Liver (tissue), 9 donors: ENCODE measurements around the gene MEGF10. TPM values are rescaled to one million over a fixed set of nuclear protein-coding genes. Genes with fewer than 3 reads are reported as not detected.

ENCODE experiments used
- DNase-seq: peaks from one replicate; pipeline ENCODE4 v3.0.0-alpha.2; 2017; ENCODE audit warnings: low spot score
- H3K27ac ChIP-seq, 2 donors: one replicate each; pipeline ENCODE4 v1.7.0; 2013; ENCODE audit warnings: inconsistent platforms in 2 of 2, low read length in 2 of 2, control low read depth in 1 of 2, low read depth in 1 of 2, mild to moderate bottlenecking in 1 of 2
- H3K27me3 ChIP-seq, 4 donors: one replicate each; pipeline versions ENCODE4 v1.6.1 to v1.7.0; 2013; ENCODE audit warnings: low read length in 3 of 4, inconsistent platforms in 1 of 4, mild to moderate bottlenecking in 1 of 4, moderate library complexity in 1 of 4; ENCODE audit not compliant: control insufficient read depth in 4 of 4, insufficient read depth in 4 of 4
- H3K36me3 ChIP-seq, 4 donors: one replicate each; pipeline versions ENCODE4 v1.6.1 to v1.7.0; 2013; ENCODE audit warnings: low read length in 3 of 4, mild to moderate bottlenecking in 3 of 4, low read depth in 1 of 4, moderate library complexity in 1 of 4; ENCODE audit not compliant: control insufficient read depth in 4 of 4, insufficient read depth in 3 of 4
- H3K4me1 ChIP-seq, 4 donors: one replicate each; pipeline versions ENCODE4 v1.6.1 to v1.7.0; 2013; ENCODE audit warnings: low read length in 3 of 4, mild to moderate bottlenecking in 3 of 4, moderate library complexity in 1 of 4; ENCODE audit not compliant: control insufficient read depth in 4 of 4, insufficient read depth in 4 of 4
- H3K4me3 ChIP-seq, 3 donors: one replicate each; pipeline versions ENCODE4 v1.6.1 to v1.7.0; 2013; ENCODE audit warnings: low read length in 3 of 3, control low read depth in 1 of 3, low read depth in 1 of 3, mild to moderate bottlenecking in 1 of 3
- H3K9ac ChIP-seq, 2 donors: one replicate each; pipeline ENCODE4 v1.7.0; 2013; ENCODE audit warnings: low read length in 2 of 2, mild to moderate bottlenecking in 2 of 2, moderate library complexity in 2 of 2, control low read depth in 1 of 2, low read depth in 1 of 2
- H3K9me3 ChIP-seq, 4 donors: one replicate each; pipeline versions ENCODE4 v1.6.1 to v1.7.0; 2013; ENCODE audit warnings: low read length in 3 of 4; ENCODE audit not compliant: control insufficient read depth in 4 of 4
- EGR1 ChIP-seq, 2 donors: IDR thresholded peaks; 2 replicates each; pipeline ENCODE4 v1.6.1; 2016 to 2018; ENCODE audit warnings: antibody characterized with exemption in 2 of 2, low read depth in 2 of 2
- FOXA1 ChIP-seq: IDR thresholded peaks from 2 replicates; pipeline ENCODE4 v1.6.1; 2016; ENCODE audit warnings: antibody characterized with exemption
- FOXA2 ChIP-seq: IDR thresholded peaks from 2 replicates; pipeline ENCODE4 v1.6.1; 2016; ENCODE audit warnings: antibody characterized with exemption
- GABPA ChIP-seq, 2 donors: IDR thresholded peaks in 1 of 2; conservative IDR thresholded peaks in 1 of 2; 2 replicates each; pipeline ENCODE4 v1.6.1; 2016; ENCODE audit warnings: antibody characterized with exemption in 2 of 2, mild to moderate bottlenecking in 1 of 2, moderate library complexity in 1 of 2
- HNF4A ChIP-seq, 2 donors: conservative IDR thresholded peaks; 2 replicates each; pipeline ENCODE4 v1.6.1; 2016; ENCODE audit warnings: antibody characterized with exemption in 2 of 2, mild to moderate bottlenecking in 2 of 2
- HNF4G ChIP-seq: IDR thresholded peaks from 2 replicates; pipeline ENCODE4 v1.6.1; 2016; ENCODE audit warnings: antibody characterized with exemption
- JUND ChIP-seq, 2 donors: IDR thresholded peaks; 2 replicates each; pipeline ENCODE4 v1.6.1; 2016; ENCODE audit warnings: antibody characterized with exemption in 2 of 2
- NR2F2 ChIP-seq: IDR thresholded peaks from 2 replicates; pipeline ENCODE4 v1.6.1; 2016; ENCODE audit warnings: antibody characterized with exemption
- RAD21 ChIP-seq, 2 donors: IDR thresholded peaks; 2 replicates each; pipeline ENCODE4 v1.6.1; 2016; ENCODE audit warnings: antibody characterized with exemption in 2 of 2, mild to moderate bottlenecking in 2 of 2
- RXRA ChIP-seq, 2 donors: IDR thresholded peaks; 2 replicates each; pipeline ENCODE4 v1.6.1; 2017 to 2018; ENCODE audit warnings: antibody characterized with exemption in 2 of 2, mild to moderate bottlenecking in 1 of 2
- SP1 ChIP-seq: IDR thresholded peaks from 2 replicates; pipeline ENCODE4 v1.6.1; 2018; ENCODE audit warnings: antibody characterized with exemption, mild to moderate bottlenecking
- TAF1 ChIP-seq: conservative IDR thresholded peaks from 2 replicates; pipeline ENCODE4 v1.6.1; 2016; ENCODE audit warnings: antibody characterized with exemption, mild to moderate bottlenecking
- YY1 ChIP-seq: IDR thresholded peaks from 2 replicates; pipeline ENCODE4 v1.6.1; 2016; ENCODE audit warnings: antibody characterized with exemption, mild to moderate bottlenecking
- WGBS: extraction: QIAGEN DNeasy Blood & Tissue Kit; methylation state at CpG from one replicate; pipeline ENCODE4 v1.1.7; 2013; 5-methylcytosine and 5-hydroxymethylcytosine counted together
- polyA plus RNA-seq, 2 donors: library from polyadenylated mRNA; stranded (reverse) in 1 of 2; unstranded in 1 of 2; fragments of 200-250 nt in 1 of 2; fragments of >200 nt in 1 of 2; fragmentation: Nextera tagmentation in 1 of 2; extraction: Ambion mirVana in 1 of 2; gene quantifications; one replicate each; pipeline versions ENCODE4 v1.2.1 to v1.2.3, GENCODE V29; 2013 to 2015
- total RNA-seq, 2 donors: library from RNA; depleted of rRNA; stranded (reverse); fragments of >200 nt; gene quantifications; one replicate each; pipeline ENCODE4 v1.2.3, GENCODE V29; 2014
- TF ChIP-seq, protein P1 (sequence below): IDR thresholded peaks from 2 replicates; pipeline ENCODE4 v1.6.1; 2016; ENCODE audit warnings: antibody characterized with exemption, mild to moderate bottlenecking
- TF ChIP-seq, protein P2 (sequence below): IDR thresholded peaks from 2 replicates; pipeline ENCODE4 v1.6.1; 2016; ENCODE audit warnings: antibody characterized with exemption
- TF ChIP-seq, protein P3 (sequence below): IDR thresholded peaks from 2 replicates; pipeline ENCODE4 v1.6.1; 2016; ENCODE audit warnings: antibody characterized with exemption
- TF ChIP-seq, protein P4 (sequence below): fragments of 150-350 bp; IDR thresholded peaks from 2 replicates; pipeline ENCODE4 v1.5.1; 2017; ENCODE audit warnings: improper control_type of control experiment, low read depth, low read length; ENCODE audit not compliant: missing input control
- donor health status: healthy.
- donor health status: healthy.
- donor health status: healthy.
- donor health status: healthy.
- donor health status: healthy.

The MEGF10 gene
- total and polyA plus RNA-seq, 4 donors: 0.05 to 1.0 (median 0.33) TPM; not detected in 1

DNA sequence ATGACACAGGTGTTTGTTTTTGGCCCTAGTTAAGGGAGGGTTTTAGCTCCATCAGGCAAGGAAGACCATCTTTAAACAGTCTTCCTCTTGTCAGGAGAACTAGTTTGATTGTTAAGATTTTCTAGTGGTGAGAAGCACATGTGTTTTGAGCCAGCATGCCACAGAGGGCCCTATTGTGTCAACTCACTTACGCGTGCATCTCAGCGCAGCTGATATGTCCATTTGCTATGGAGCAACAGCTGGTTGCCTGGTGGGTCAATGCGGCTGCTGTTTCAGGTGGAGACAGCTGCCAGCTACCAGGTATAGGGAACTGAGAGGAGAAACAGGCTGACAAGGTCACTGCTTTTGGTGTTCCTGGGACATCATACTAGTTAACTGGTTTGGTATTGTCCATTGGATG, 126.3 kb downstream of the MEGF10 start:
- 97% methylated on average over 4 of the region's 4 CpGs for WGBS
- TF ChIP-seq, protein P1, sequence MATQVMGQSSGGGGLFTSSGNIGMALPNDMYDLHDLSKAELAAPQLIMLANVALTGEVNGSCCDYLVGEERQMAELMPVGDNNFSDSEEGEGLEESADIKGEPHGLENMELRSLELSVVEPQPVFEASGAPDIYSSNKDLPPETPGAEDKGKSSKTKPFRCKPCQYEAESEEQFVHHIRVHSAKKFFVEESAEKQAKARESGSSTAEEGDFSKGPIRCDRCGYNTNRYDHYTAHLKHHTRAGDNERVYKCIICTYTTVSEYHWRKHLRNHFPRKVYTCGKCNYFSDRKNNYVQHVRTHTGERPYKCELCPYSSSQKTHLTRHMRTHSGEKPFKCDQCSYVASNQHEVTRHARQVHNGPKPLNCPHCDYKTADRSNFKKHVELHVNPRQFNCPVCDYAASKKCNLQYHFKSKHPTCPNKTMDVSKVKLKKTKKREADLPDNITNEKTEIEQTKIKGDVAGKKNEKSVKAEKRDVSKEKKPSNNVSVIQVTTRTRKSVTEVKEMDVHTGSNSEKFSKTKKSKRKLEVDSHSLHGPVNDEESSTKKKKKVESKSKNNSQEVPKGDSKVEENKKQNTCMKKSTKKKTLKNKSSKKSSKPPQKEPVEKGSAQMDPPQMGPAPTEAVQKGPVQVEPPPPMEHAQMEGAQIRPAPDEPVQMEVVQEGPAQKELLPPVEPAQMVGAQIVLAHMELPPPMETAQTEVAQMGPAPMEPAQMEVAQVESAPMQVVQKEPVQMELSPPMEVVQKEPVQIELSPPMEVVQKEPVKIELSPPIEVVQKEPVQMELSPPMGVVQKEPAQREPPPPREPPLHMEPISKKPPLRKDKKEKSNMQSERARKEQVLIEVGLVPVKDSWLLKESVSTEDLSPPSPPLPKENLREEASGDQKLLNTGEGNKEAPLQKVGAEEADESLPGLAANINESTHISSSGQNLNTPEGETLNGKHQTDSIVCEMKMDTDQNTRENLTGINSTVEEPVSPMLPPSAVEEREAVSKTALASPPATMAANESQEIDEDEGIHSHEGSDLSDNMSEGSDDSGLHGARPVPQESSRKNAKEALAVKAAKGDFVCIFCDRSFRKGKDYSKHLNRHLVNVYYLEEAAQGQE: no peak
- TF ChIP-seq, protein P2, sequence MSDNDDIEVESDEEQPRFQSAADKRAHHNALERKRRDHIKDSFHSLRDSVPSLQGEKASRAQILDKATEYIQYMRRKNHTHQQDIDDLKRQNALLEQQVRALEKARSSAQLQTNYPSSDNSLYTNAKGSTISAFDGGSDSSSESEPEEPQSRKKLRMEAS: no peak
- TF ChIP-seq RAD21 (IDR thresholded peaks at IDR 0.05) (no peak), HNF4G (no peak), JUND (IDR thresholded peaks at IDR 0.05) (no peak), FOXA2 (no peak), TAF1 (no peak)
- H3K27me3 ChIP-seq: no peaks in the 10 kb centered on the region
- H3K4me3 ChIP-seq: no peak overlapping the region
- no peaks in the 10 kb centered on the region for H3K9me3 ChIP-seq
- peaks cover 0 to 3% (median 1%) of the 10 kb centered on the region in 4 donors for H3K4me1 ChIP-seq
- H3K36me3 ChIP-seq: no peaks in the 10 kb centered on the region
- no peak overlapping the region for H3K27ac ChIP-seq
- no peak for DNase-seq
- H3K9ac ChIP-seq: no peak overlapping the region

DNA sequence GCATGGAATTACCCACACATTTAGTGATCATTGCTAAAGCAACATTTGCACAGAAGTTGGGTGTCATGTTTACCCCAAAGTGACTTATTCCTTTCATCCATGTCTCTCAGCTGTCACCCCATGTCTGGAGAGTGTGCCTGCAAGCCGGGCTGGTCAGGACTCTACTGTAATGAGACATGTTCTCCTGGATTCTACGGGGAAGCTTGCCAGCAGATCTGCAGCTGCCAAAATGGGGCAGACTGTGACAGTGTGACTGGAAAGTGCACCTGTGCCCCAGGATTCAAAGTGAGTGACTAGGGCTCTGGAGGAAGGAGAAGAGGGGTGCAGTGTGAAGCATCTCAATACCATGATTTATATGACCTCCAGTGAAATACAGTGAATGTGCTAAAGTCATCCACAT, 126.9 kb downstream of the MEGF10 start:
- no peak overlapping the region for H3K9ac ChIP-seq
- peaks cover 0 to 1% (median 0%) of the 10 kb centered on the region in 4 donors for H3K36me3 ChIP-seq
- TF ChIP-seq RXRA (IDR thresholded peaks at IDR 0.05) (no peak), HNF4A (conservative IDR thresholded peaks at IDR 0.05) (no peak), FOXA2 (no peak), FOXA1 (no peak), NR2F2 (no peak), SP1 (no peak), YY1 (no peak), RAD21 (IDR thresholded peaks at IDR 0.05) (no peak), HNF4G (no peak), EGR1 (IDR thresholded peaks at IDR 0.05; ENCODE audit: low read depth in 2 of 2) (no peak), JUND (IDR thresholded peaks at IDR 0.05) (no peak), GABPA (IDR thresholded peaks at IDR 0.05 in 1 of 2, conservative IDR thresholded peaks at IDR 0.05 in 1 of 2) (no peak)
- TF ChIP-seq, protein P3, sequence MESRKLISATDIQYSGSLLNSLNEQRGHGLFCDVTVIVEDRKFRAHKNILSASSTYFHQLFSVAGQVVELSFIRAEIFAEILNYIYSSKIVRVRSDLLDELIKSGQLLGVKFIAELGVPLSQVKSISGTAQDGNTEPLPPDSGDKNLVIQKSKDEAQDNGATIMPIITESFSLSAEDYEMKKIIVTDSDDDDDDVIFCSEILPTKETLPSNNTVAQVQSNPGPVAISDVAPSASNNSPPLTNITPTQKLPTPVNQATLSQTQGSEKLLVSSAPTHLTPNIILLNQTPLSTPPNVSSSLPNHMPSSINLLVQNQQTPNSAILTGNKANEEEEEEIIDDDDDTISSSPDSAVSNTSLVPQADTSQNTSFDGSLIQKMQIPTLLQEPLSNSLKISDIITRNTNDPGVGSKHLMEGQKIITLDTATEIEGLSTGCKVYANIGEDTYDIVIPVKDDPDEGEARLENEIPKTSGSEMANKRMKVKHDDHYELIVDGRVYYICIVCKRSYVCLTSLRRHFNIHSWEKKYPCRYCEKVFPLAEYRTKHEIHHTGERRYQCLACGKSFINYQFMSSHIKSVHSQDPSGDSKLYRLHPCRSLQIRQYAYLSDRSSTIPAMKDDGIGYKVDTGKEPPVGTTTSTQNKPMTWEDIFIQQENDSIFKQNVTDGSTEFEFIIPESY: no peak
- TF ChIP-seq, protein P4, sequence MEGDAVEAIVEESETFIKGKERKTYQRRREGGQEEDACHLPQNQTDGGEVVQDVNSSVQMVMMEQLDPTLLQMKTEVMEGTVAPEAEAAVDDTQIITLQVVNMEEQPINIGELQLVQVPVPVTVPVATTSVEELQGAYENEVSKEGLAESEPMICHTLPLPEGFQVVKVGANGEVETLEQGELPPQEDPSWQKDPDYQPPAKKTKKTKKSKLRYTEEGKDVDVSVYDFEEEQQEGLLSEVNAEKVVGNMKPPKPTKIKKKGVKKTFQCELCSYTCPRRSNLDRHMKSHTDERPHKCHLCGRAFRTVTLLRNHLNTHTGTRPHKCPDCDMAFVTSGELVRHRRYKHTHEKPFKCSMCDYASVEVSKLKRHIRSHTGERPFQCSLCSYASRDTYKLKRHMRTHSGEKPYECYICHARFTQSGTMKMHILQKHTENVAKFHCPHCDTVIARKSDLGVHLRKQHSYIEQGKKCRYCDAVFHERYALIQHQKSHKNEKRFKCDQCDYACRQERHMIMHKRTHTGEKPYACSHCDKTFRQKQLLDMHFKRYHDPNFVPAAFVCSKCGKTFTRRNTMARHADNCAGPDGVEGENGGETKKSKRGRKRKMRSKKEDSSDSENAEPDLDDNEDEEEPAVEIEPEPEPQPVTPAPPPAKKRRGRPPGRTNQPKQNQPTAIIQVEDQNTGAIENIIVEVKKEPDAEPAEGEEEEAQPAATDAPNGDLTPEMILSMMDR: no peak
- TF ChIP-seq, protein P2: no peak
- TF ChIP-seq, protein P1: no peak
- WGBS: 73% methylated on average over 2 of the region's 2 CpGs
- peaks cover 0 to 3% (median 1%) of the 10 kb centered on the region in 4 donors for H3K4me1 ChIP-seq
- H3K4me3 ChIP-seq: no peak overlapping the region
- no peak overlapping the region for H3K27ac ChIP-seq
- H3K9me3 ChIP-seq: no peaks in the 10 kb centered on the region
- DNase-seq: no peak
- H3K27me3 ChIP-seq: no peaks in the 10 kb centered on the region
